Measurements from ENCODE around the gene RAET1G. TPM values are rescaled to one million over a fixed set of nuclear protein-coding genes. Genes with fewer than 3 reads are reported as not detected.
A peak's percentile ranks its signal among the peaks of the same experiment; 100 is the strongest.
"Not testable (repeated sequence)": the region's sequence is repeated elsewhere in the genome, so short reads cannot be mapped to it uniquely, and the experiment has no call there.

Gene RAET1G
- total RNA-seq, 1 donor, result 1.8 TPM

- Histone ChIP-seq H3K4me1 (ENCODE audit: insufficient read depth, low read length) (peaks cover 16% of the 10 kb centered on the region), H3K36me3 (ENCODE audit: insufficient read depth, low read length) (no peaks in the 10 kb centered on the region), H3K27ac (ENCODE audit: low read depth, low read length) (no peak overlapping the region), H4K20me1 (ENCODE audit: insufficient read depth, low read length) (no peaks in the 10 kb centered on the region), H3K4me2 (ENCODE audit: insufficient read depth, low read length) (no peak overlapping the region), H3K4me3 (ENCODE audit: insufficient read depth, low read length) (no peak overlapping the region), H3K9me3 (ENCODE audit: low read depth, low read length) (no peaks in the 10 kb centered on the region), H2AFZ (ENCODE audit: low read length) (no peak overlapping the region), H3K79me2 (ENCODE audit: insufficient read depth, low read length) (peaks cover 2% of the 10 kb centered on the region), H3K27me3 (ENCODE audit: insufficient read depth, low read length) (peaks cover 34% of the 10 kb centered on the region)
- TF ChIP-seq, protein P1, sequence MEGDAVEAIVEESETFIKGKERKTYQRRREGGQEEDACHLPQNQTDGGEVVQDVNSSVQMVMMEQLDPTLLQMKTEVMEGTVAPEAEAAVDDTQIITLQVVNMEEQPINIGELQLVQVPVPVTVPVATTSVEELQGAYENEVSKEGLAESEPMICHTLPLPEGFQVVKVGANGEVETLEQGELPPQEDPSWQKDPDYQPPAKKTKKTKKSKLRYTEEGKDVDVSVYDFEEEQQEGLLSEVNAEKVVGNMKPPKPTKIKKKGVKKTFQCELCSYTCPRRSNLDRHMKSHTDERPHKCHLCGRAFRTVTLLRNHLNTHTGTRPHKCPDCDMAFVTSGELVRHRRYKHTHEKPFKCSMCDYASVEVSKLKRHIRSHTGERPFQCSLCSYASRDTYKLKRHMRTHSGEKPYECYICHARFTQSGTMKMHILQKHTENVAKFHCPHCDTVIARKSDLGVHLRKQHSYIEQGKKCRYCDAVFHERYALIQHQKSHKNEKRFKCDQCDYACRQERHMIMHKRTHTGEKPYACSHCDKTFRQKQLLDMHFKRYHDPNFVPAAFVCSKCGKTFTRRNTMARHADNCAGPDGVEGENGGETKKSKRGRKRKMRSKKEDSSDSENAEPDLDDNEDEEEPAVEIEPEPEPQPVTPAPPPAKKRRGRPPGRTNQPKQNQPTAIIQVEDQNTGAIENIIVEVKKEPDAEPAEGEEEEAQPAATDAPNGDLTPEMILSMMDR (IDR thresholded peaks at IDR 0.05; ENCODE audit: extremely low read depth, low read depth, low read length), result no peak
- no peak for DNase-seq (ENCODE audit: insufficient read length, low spot score, missing footprints)
Measured at GRCh38 chr6:149939909-149940671, 17.2 kb upstream of the RAET1G start.

DNA sequence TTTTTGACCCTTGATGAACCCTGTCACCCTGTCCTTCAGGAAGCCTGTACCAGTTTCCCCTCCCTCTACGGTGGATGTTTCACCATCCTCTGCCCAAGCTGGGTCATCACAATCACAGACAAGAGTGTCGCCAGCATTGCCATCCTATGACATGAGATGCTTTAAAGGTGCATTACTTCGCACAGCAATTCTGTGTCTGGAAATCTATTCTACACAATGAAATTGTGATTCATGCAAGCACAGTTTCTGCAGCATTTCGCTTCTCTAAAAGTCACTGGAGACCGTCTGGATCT, 16.4 kb upstream of the RAET1G start:
- peak overlapping the region; percentile 86 for H3K4me2 ChIP-seq (ENCODE audit: insufficient read depth, low read length)
- H3K4me1 ChIP-seq (ENCODE audit: insufficient read depth, low read length), result peaks cover 16% of the 10 kb centered on the region
- H3K79me2 ChIP-seq (ENCODE audit: insufficient read depth, low read length), result peaks cover 2% of the 10 kb centered on the region
- peak overlapping the region; percentile 75 for H3K4me3 ChIP-seq (ENCODE audit: insufficient read depth, low read length)
- no peak overlapping the region for H3K27ac ChIP-seq (ENCODE audit: low read depth, low read length)
- TF ChIP-seq, protein P1 (IDR thresholded peaks at IDR 0.05; ENCODE audit: extremely low read depth, low read depth, low read length), result no peak
- H3K36me3 ChIP-seq (ENCODE audit: insufficient read depth, low read length), result no peaks in the 10 kb centered on the region
- DNase-seq (ENCODE audit: insufficient read length, low spot score, missing footprints), result no peak
- H4K20me1 ChIP-seq (ENCODE audit: insufficient read depth, low read length), result no peaks in the 10 kb centered on the region
- H3K9me3 ChIP-seq (ENCODE audit: low read depth, low read length), result no peaks in the 10 kb centered on the region
- peaks cover 35% of the 10 kb centered on the region for H3K27me3 ChIP-seq (ENCODE audit: insufficient read depth, low read length)
- no peak overlapping the region for H2AFZ ChIP-seq (ENCODE audit: low read length)

DNA sequence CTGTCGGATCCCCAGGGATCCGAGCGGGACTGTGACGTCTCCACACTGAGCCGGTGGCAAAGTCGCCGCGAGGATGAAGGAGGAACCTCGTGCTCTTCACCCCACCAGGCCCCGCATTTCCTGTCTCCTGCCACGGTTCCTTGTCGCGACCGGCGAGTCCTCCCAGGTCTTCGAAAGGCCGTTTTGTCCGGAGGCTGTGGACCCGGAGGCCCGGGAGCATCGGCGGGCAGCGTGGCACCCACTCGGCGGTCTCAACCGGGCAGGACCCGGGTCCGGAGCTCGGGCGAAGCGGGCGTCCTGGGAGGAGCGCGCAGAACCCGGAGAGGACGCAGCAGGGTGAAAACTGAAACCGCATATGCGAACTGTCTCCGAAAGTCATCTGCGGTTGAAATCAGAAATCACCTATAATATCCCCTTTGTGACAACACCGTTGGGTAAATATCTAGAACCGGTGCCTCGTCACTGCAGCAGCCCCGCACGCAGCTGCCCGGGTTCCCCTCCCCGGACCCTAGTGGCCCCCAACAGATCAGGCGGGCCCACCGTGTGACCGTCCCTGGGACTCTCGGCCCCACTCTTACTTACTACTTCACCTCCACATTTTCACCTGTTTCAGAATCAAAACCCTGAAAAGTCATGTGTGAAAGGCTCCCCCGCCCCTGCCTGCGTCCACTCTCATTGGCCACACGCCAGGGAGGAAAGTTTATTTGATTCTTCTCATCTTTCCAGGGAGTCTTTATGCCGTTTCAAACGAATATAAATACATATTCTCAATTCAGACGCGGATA, 15.8 kb upstream of the RAET1G start:
- peak; percentile 84 for DNase-seq (ENCODE audit: insufficient read length, low spot score, missing footprints)
- peaks cover 16% of the 10 kb centered on the region for H3K4me1 ChIP-seq (ENCODE audit: insufficient read depth, low read length)
- no peaks in the 10 kb centered on the region for H3K36me3 ChIP-seq (ENCODE audit: insufficient read depth, low read length)
- no peaks in the 10 kb centered on the region for H3K9me3 ChIP-seq (ENCODE audit: low read depth, low read length)
- H3K79me2 ChIP-seq (ENCODE audit: insufficient read depth, low read length), result peaks cover 2% of the 10 kb centered on the region
- TF ChIP-seq, protein P1 (IDR thresholded peaks at IDR 0.05; ENCODE audit: extremely low read depth, low read depth, low read length), result no peak
- no peaks in the 10 kb centered on the region for H4K20me1 ChIP-seq (ENCODE audit: insufficient read depth, low read length)
- H3K4me2 ChIP-seq (ENCODE audit: insufficient read depth, low read length), result peak overlapping the region; percentile 86
- peak overlapping the region; percentile 91 for H2AFZ ChIP-seq (ENCODE audit: low read length)
- H3K4me3 ChIP-seq (ENCODE audit: insufficient read depth, low read length), result peak overlapping the region; percentile 75
- H3K27me3 ChIP-seq (ENCODE audit: insufficient read depth, low read length), result peaks cover 35% of the 10 kb centered on the region
- H3K27ac ChIP-seq (ENCODE audit: low read depth, low read length), result peak overlapping the region; percentile 14

DNA sequence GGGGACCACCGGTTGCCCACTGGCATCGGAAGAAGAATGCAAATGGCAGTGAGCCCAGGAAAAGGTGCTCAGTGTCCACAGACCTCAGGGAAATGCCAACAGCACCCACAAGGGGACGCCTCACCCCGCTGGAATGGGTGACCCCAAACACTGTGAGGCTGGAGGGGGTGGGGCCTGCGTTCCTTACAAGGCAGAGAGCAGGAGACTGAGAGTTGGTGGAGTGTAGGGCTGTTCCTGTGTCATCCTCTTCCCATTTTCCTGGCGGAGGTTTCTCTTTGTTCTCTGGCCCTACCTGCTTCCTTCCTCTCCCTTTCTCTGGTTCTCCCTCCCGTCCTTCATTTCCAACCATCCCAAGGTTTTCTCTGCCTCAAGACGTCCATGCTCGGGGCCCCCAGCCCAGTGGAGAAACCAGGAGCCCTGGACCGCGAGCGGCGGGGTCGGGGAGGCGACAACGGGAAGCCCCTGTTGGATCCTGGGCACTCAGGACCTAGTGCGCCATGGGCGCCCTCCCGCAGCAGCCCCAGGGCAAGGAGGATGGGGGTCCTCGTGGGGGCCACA, 15.2 kb upstream of the RAET1G start:
- H4K20me1 ChIP-seq (ENCODE audit: insufficient read depth, low read length); DNase-seq (ENCODE audit: insufficient read length, low spot score, missing footprints); H3K9me3 ChIP-seq (ENCODE audit: low read depth, low read length); H3K27ac ChIP-seq (ENCODE audit: low read depth, low read length); H3K36me3 ChIP-seq (ENCODE audit: insufficient read depth, low read length); H3K79me2 ChIP-seq (ENCODE audit: insufficient read depth, low read length): not testable (repeated sequence)
- TF ChIP-seq, protein P1 (IDR thresholded peaks at IDR 0.05; ENCODE audit: extremely low read depth, low read depth, low read length), result peak; percentile 17
- peak overlapping the region; percentile 86 for H3K4me2 ChIP-seq (ENCODE audit: insufficient read depth, low read length)
- peak overlapping the region; percentile 91 for H2AFZ ChIP-seq (ENCODE audit: low read length)
- H3K27me3 ChIP-seq (ENCODE audit: insufficient read depth, low read length), result peaks cover 39% of the 10 kb centered on the region
- H3K4me3 ChIP-seq (ENCODE audit: insufficient read depth, low read length), result peak overlapping the region; percentile 75
- H3K4me1 ChIP-seq (ENCODE audit: insufficient read depth, low read length), result peaks cover 16% of the 10 kb centered on the region

Measured in osteoblast (primary cell).